Activated T-cell treated with anti-CD3 and anti-CD28 coated beads for 48 hours (primary cell): ENCODE results near the gene GPD1L.
"Not testable (repeated sequence)": the region's sequence is repeated elsewhere in the genome, so short reads cannot be mapped to it uniquely, and the experiment has no call there.

Experiments used
- DNase-seq: peaks from one replicate; pipeline ENCODE4 v3.0.0-alpha.2; 2020; ENCODE audit warnings: low read depth

GPD1L gene

GRCh38 chr3:32106132-32106928, at the start of gene GPD1L:
Gene GPD1L, plus strand, starts transcription at chr3:32106620. Its CDS starts 92 bp downstream, at chr3:32106712.
- DNase-seq: peak; percentile 95

- not testable (repeated sequence) for DNase-seq
Observed at GRCh38 chr3:32058465-32058864, 48.0 kb upstream of the GPD1L start.

GRCh38 chr3:32062950-32063582, 43.4 kb upstream of the GPD1L start:
- no peak for DNase-seq

GRCh38 chr3:32066686-32067085, 39.7 kb upstream of the GPD1L start:
- DNase-seq: no peak

- not testable (repeated sequence) for DNase-seq
Observed at GRCh38 chr3:32074194-32074593, 32.2 kb upstream of the GPD1L start.

- no peak for DNase-seq
Observed at GRCh38 chr3:32076566-32076965, 29.9 kb upstream of the GPD1L start.

- DNase-seq: no peak
Observed at GRCh38 chr3:32077260-32078084, 28.9 kb upstream of the GPD1L start.

GRCh38 chr3:32078085-32078634, 28.3 kb upstream of the GPD1L start:
- DNase-seq: no peak

- DNase-seq: no peak
Observed at GRCh38 chr3:32078864-32079263, 27.6 kb upstream of the GPD1L start.

GRCh38 chr3:32082721-32083120, 23.7 kb upstream of the GPD1L start:
- DNase-seq: no peak

GRCh38 chr3:32083702-32084270, 22.6 kb upstream of the GPD1L start:
- DNase-seq: no peak

- DNase-seq: no peak
Observed at GRCh38 chr3:32084870-32085269, 21.6 kb upstream of the GPD1L start.

GRCh38 chr3:32086464-32086863, 20.0 kb upstream of the GPD1L start:
- no peak for DNase-seq

GRCh38 chr3:32089476-32089875, 16.9 kb upstream of the GPD1L start:
- no peak for DNase-seq

- no peak for DNase-seq
Observed at GRCh38 chr3:32093204-32093603, 13.2 kb upstream of the GPD1L start.

- no peak for DNase-seq
Observed at GRCh38 chr3:32095431-32095830, 11.0 kb upstream of the GPD1L start.

GRCh38 chr3:32097768-32098167, 8.7 kb upstream of the GPD1L start:
- no peak for DNase-seq

- no peak for DNase-seq
Observed at GRCh38 chr3:32098528-32098927, 7.9 kb upstream of the GPD1L start.

GRCh38 chr3:32100465-32100864, 6.0 kb upstream of the GPD1L start:
- no peak for DNase-seq

GRCh38 chr3:32102289-32102688, 4.1 kb upstream of the GPD1L start:
- no peak for DNase-seq

GRCh38 chr3:32104492-32104891, 1.9 kb upstream of the GPD1L start:
- no peak for DNase-seq
